Renal cortical epithelial cell (primary cell): ENCODE results near the gene MICB. TPM values are rescaled to one million over a fixed set of nuclear protein-coding genes. Genes with fewer than 3 reads are reported as not detected.

Source experiments
- total RNA-seq: library from RNA; depleted of rRNA; stranded (reverse); fragments of >200 nt; gene quantifications from 2 replicates; pipeline ENCODE4 v1.2.3, GENCODE V29; 2014

Gene MICB
- total RNA-seq, 1 donor from 2014 or later: 5.3 TPM

Other genes with a start within 250 kb of the MICB start
- gene HLA-C, start 226.1 kb upstream of the MICB start, total RNA-seq: 140 and 532 TPM in 2 replicates
- 208 and 644 TPM in 2 replicates for gene HLA-B, start 141.0 kb upstream of the MICB start, total RNA-seq
- gene MICA, start 94.5 kb upstream of the MICB start, total RNA-seq: 33.0 and 55.6 TPM in 2 replicates
- 0.15 TPM in 1 of 2 replicates, not detected in the other for gene MCCD1, start 30.8 kb downstream of the MICB start, total RNA-seq
- gene DDX39B, start 43.9 kb downstream of the MICB start, total RNA-seq: 234 and 346 TPM in 2 replicates
- gene ATP6V1G2, start 48.5 kb downstream of the MICB start, total RNA-seq: 1.0 TPM in 1 of 2 replicates, not detected in the other
- gene NFKBIL1, start 49.5 kb downstream of the MICB start, total RNA-seq: 17.6 and 30.0 TPM in 2 replicates
- gene LTA, start 74.1 kb downstream of the MICB start, total RNA-seq: not detected in 2 replicates
- 2.4 and 7.8 TPM in 2 replicates for gene TNF, start 77.4 kb downstream of the MICB start, total RNA-seq
- gene LTB, start 84.3 kb downstream of the MICB start, total RNA-seq: 7.0 and 35.1 TPM in 2 replicates
- gene LST1, start 88.1 kb downstream of the MICB start, total RNA-seq: not detected in 2 replicates
- gene NCR3, start 94.9 kb downstream of the MICB start, total RNA-seq: not detected in 2 replicates
- gene AIF1, start 117.1 kb downstream of the MICB start, total RNA-seq: not detected in 2 replicates
- gene PRRC2A, start 122.6 kb downstream of the MICB start, total RNA-seq: 13.9 and 90.6 TPM in 2 replicates
- gene BAG6, start 154.5 kb downstream of the MICB start, total RNA-seq: 130 and 241 TPM in 2 replicates
- 0.69 and 0.80 TPM in 2 replicates for gene APOM, start 157.7 kb downstream of the MICB start, total RNA-seq
- 28.6 and 32.0 TPM in 2 replicates for gene C6orf47, start 162.6 kb downstream of the MICB start, total RNA-seq
- gene GPANK1, start 166.9 kb downstream of the MICB start, total RNA-seq: 9.1 and 16.0 TPM in 2 replicates
- gene CSNK2B, start 167.9 kb downstream of the MICB start, total RNA-seq: 116 and 121 TPM in 2 replicates
- 2.6 TPM in 1 of 2 replicates, not detected in the other for gene LY6G5B, start 171.8 kb downstream of the MICB start, total RNA-seq
- 0.40 TPM in 1 of 2 replicates, not detected in the other for gene LY6G5C, start 182.9 kb downstream of the MICB start, total RNA-seq
- 54.7 and 56.6 TPM in 2 replicates for gene ABHD16A, start 205.2 kb downstream of the MICB start, total RNA-seq
- gene LY6G6F, start 208.7 kb downstream of the MICB start, total RNA-seq: not detected in 2 replicates
- gene LY6G6D, start 217.2 kb downstream of the MICB start, total RNA-seq: not detected in 2 replicates
- not detected in 2 replicates for gene LY6G6C, start 223.6 kb downstream of the MICB start, total RNA-seq
- gene MPIG6B, start 225.2 kb downstream of the MICB start, total RNA-seq: not detected in 2 replicates
- gene DDAH2, start 231.2 kb downstream of the MICB start, total RNA-seq: 101 and 121 TPM in 2 replicates
- gene CLIC1, start 238.4 kb downstream of the MICB start, total RNA-seq: 345 and 2,008 TPM in 2 replicates
- gene MSH5, start 241.9 kb downstream of the MICB start, total RNA-seq: 4.4 and 6.6 TPM in 2 replicates